ENCODE data around the gene CD300H. TPM values are rescaled to one million over a fixed set of nuclear protein-coding genes. Genes with fewer than 3 reads are reported as not detected.
"Not testable (repeated sequence)": the region's sequence is repeated elsewhere in the genome, so short reads cannot be mapped to it uniquely, and the experiment has no call there.

Gene CD300H
- total RNA-seq, 4 donors from 2014 or later: not detected

- Histone ChIP-seq H3K27ac (no peak overlapping the region), H3K36me3 (no peaks in the 10 kb centered on the region), H3K9me3 (no peaks in the 10 kb centered on the region), H3K4me1 (no peaks in the 10 kb centered on the region), H3K4me3 (replicated peaks in 1 of 3) (no peak overlapping the region), H3K27me3 (no peaks in the 10 kb centered on the region)
- WGBS, 2 donors: 79 to 90% methylated on average over 9 of the region's 9 CpGs
- no peak for DNase-seq
- intact Hi-C loops (cut with DNase I): no loop called here
- no peak for TF ChIP-seq POLR2A (IDR thresholded peaks at IDR 0.05)
- TF ChIP-seq CTCF (IDR thresholded peaks at IDR 0.05): no peak
These were observed 11.7 kb upstream of the CD300H start for GRCh38 chr17:74578979-74579378.

- intact Hi-C loops (cut with DNase I): no loop called here
- Histone ChIP-seq H3K4me1 (no peaks in the 10 kb centered on the region), H3K27ac (no peak overlapping the region), H3K27me3 (no peaks in the 10 kb centered on the region), H3K4me3 (replicated peaks in 1 of 3) (no peak overlapping the region), H3K36me3 (no peaks in the 10 kb centered on the region), H3K9me3 (no peaks in the 10 kb centered on the region)
- DNase-seq: no peak
- TF ChIP-seq CTCF (IDR thresholded peaks at IDR 0.05) (no peak), POLR2A (IDR thresholded peaks at IDR 0.05) (no peak)
- WGBS, 2 donors: 84 to 87% methylated on average over 5 of the region's 5 CpGs
These were observed 7.3 kb upstream of the CD300H start for GRCh38 chr17:74574489-74575142.

- H3K36me3 ChIP-seq; intact Hi-C loops (cut with DNase I); H3K27ac ChIP-seq; H3K27me3 ChIP-seq; H3K4me3 ChIP-seq (replicated peaks in 1 of 3); H3K4me1 ChIP-seq; H3K9me3 ChIP-seq; DNase-seq: not testable (repeated sequence)
These were observed 6.3 kb upstream of the CD300H start for GRCh38 chr17:74573635-74574034.

GRCh38 chr17:74573169-74573568 lies 5.9 kb upstream of the CD300H start:
- TF ChIP-seq POLR2A (IDR thresholded peaks at IDR 0.05): no peak
- TF ChIP-seq CTCF (IDR thresholded peaks at IDR 0.05): no peak
- no peaks in the 10 kb centered on the region for H3K27me3 ChIP-seq
- WGBS, 2 donors: 81 to 87% methylated on average over 3 of the region's 3 CpGs
- no peaks in the 10 kb centered on the region for H3K36me3 ChIP-seq
- no peaks in the 10 kb centered on the region for H3K9me3 ChIP-seq
- intact Hi-C loops (cut with DNase I): no loop called here
- no peak overlapping the region for H3K27ac ChIP-seq
- no peak overlapping the region for H3K4me3 ChIP-seq (replicated peaks in 1 of 3)
- DNase-seq: no peak
- no peaks in the 10 kb centered on the region for H3K4me1 ChIP-seq

- TF ChIP-seq CTCF (IDR thresholded peaks at IDR 0.05) (no peak), POLR2A (IDR thresholded peaks at IDR 0.05) (no peak)
- Histone ChIP-seq H3K27ac (no peak overlapping the region), H3K9me3 (no peaks in the 10 kb centered on the region), H3K4me3 (replicated peaks in 1 of 3) (no peak overlapping the region), H3K27me3 (no peaks in the 10 kb centered on the region), H3K36me3 (no peaks in the 10 kb centered on the region), H3K4me1 (no peaks in the 10 kb centered on the region)
- intact Hi-C loops (cut with DNase I): no loop called here
- WGBS, 2 donors: 93 to 95% methylated on average over 4 of the region's 4 CpGs
- no peak for DNase-seq
These were observed 4.4 kb upstream of the CD300H start for GRCh38 chr17:74571621-74572270.
